Superior temporal gyrus (tissue), 1 donor: ENCODE measurements around the gene CALY.
A peak's percentile ranks its signal among the peaks of the same experiment; 100 is the strongest.
"Not testable (repeated sequence)": the region's sequence is repeated elsewhere in the genome, so short reads cannot be mapped to it uniquely, and the experiment has no call there.

ENCODE experiments used
- DNase-seq: peaks from one replicate; pipeline ENCODE4 v3.0.0-alpha.2; 2016; ENCODE audit errors: extremely low spot score

The CALY gene

GRCh38 chr10:133329491-133330202 lies 7.0 kb downstream of the CALY start:
- DNase-seq: peak; percentile 96

GRCh38 chr10:133328358-133329343 lies 8.0 kb downstream of the CALY start:
- DNase-seq: no peak

GRCh38 chr10:133327651-133328357 lies 8.9 kb downstream of the CALY start:
- DNase-seq: no peak

GRCh38 chr10:133326745-133327650 lies 9.7 kb downstream of the CALY start:
- no peak for DNase-seq

GRCh38 chr10:133326223-133326551 lies 10.5 kb downstream of the CALY start:
- DNase-seq: no peak

- no peak for DNase-seq
Observed at GRCh38 chr10:133325440-133326222, 11.1 kb downstream of the CALY start.

- no peak for DNase-seq
Observed at GRCh38 chr10:133324857-133325260, 11.8 kb downstream of the CALY start.

GRCh38 chr10:133324198-133324792 lies 12.4 kb downstream of the CALY start:
- DNase-seq: no peak

GRCh38 chr10:133322064-133322709 lies 14.5 kb downstream of the CALY start:
- DNase-seq: not testable (repeated sequence)

GRCh38 chr10:133320852-133321422 lies 15.8 kb downstream of the CALY start:
- not testable (repeated sequence) for DNase-seq

GRCh38 chr10:133318494-133319127 lies 18.1 kb downstream of the CALY start:
- DNase-seq: no peak

- DNase-seq: no peak
Observed at GRCh38 chr10:133316732-133317131, 20.0 kb downstream of the CALY start.

- no peak for DNase-seq
Observed at GRCh38 chr10:133316266-133316665, 20.4 kb downstream of the CALY start.

- DNase-seq: no peak
Observed at GRCh38 chr10:133315847-133316246, 20.8 kb downstream of the CALY start.

GRCh38 chr10:133314911-133315310 lies 21.8 kb downstream of the CALY start:
- no peak for DNase-seq

- no peak for DNase-seq
Observed at GRCh38 chr10:133313192-133313591, 23.5 kb downstream of the CALY start.

GRCh38 chr10:133312769-133313145 lies 23.9 kb downstream of the CALY start:
- no peak for DNase-seq

- DNase-seq: no peak
Observed at GRCh38 chr10:133312016-133312768, 24.5 kb downstream of the CALY start.
